Adrenal gland (tissue), 12 donors: ENCODE measurements around the gene ACAD9. TPM values are rescaled to one million over a fixed set of nuclear protein-coding genes. Genes with fewer than 3 reads are reported as not detected.

Experiments
- DNase-seq, 7 donors: peaks; one replicate each; pipeline ENCODE4 v3.0.0-alpha.2; 2019 to 2020
- H3K27ac ChIP-seq, 5 donors: fragments of 200-600 bp; sonication (generic) in 4 of 5; 1 replicate in 3 of 5; 2 replicates in 2 of 5; pipeline versions ENCODE4 v1.5.1 to v1.8.0; 2016 to 2020; ENCODE audit warnings: mild to moderate bottlenecking in 1 of 5
- H3K27me3 ChIP-seq: fragments of 200-600 bp; 2 replicates; pipeline ENCODE4 v1.8.0; 2021
- H3K36me3 ChIP-seq, 2 donors: fragments of 200-600 bp; replicated peaks in 1 of 2; 1 replicate in 1 of 2; 2 replicates in 1 of 2; pipeline versions ENCODE4 v1.5.1 to v1.8.0; 2018 to 2022
- H3K4me1 ChIP-seq, 2 donors: fragments of 200-600 bp; replicated peaks in 1 of 2; 1 replicate in 1 of 2; 2 replicates in 1 of 2; pipeline versions ENCODE4 v1.5.1 to v1.8.0; 2018 to 2021
- H3K4me3 ChIP-seq, 4 donors: fragments of 200-600 bp; sonication (generic) in 3 of 4; one replicate each; pipeline ENCODE4 v1.5.1; 2016 to 2018
- H3K9me3 ChIP-seq, 3 donors: fragments of 200-600 bp; sonication (generic) in 1 of 3; replicated peaks in 1 of 3; 1 replicate in 2 of 3; 2 replicates in 1 of 3; pipeline versions ENCODE4 v1.5.1 to v1.8.0; 2016 to 2021
- POLR2A ChIP-seq, 2 donors: fragments of 450-650 bp; IDR thresholded peaks; one replicate each; pipeline ENCODE4 v1.6.1; 2017; ENCODE audit warnings: antibody characterized with exemption in 2 of 2, mild to moderate bottlenecking in 2 of 2, moderate library complexity in 1 of 2
- WGBS, 4 donors: extraction: QIAGEN DNeasy Blood & Tissue Kit in 2 of 4; methylation state at CpG; one replicate each; pipeline versions ENCODE4 v1.1.5 to v1.1.7; 2013 to 2017; 5-methylcytosine and 5-hydroxymethylcytosine counted together
- intact Hi-C, 2 donors: fragments of 100-400 bp; cut with DNase I; formaldehyde crosslinking; loops; one replicate each; pipeline versions ENCODE4 v1.14.1 to v1.15.0; 2022 to 2023
- polyA plus RNA-seq, 3 donors: library from polyadenylated mRNA; stranded (reverse); fragments of 200-250 nt in 2 of 3; fragments of 350-450 nt in 1 of 3; fragmentation: Illumina TruSeq in 1 of 3; extraction: RNeasy Lipid Tissue Mini Kit (QIAGEN cat#74804) in 1 of 3; gene quantifications; one replicate each; pipeline ENCODE4 v1.2.3, GENCODE V29; 2013 to 2014
- total RNA-seq, 9 donors: library from RNA; depleted of rRNA in 4 of 9; stranded (reverse); fragments of >200 nt in 4 of 9; fragments of 120-200 nt in 1 of 9; fragmentation: NEBNext Ultra II Directional in 1 of 9; extraction: Animal tissue kit (Norgen Biotek cat#: 25700) in 1 of 9; gene quantifications; one replicate each; pipeline versions ENCODE4 v1.1.0 to v1.2.4, GENCODE V29; 2013 to 2023
- TF ChIP-seq, protein P1 (sequence below), 6 experiments: fragments of 450-650 bp in 4 of 6; fragments of 200-600 bp in 2 of 6; sonication (generic) in 1 of 6; IDR thresholded peaks; 1 replicate in 5 of 6; 2 replicates in 1 of 6; pipeline versions ENCODE4 v1.5.1 to v1.8.0; 2016 to 2021; ENCODE audit warnings: antibody characterized with exemption in 6 of 6, mild to moderate bottlenecking in 2 of 6, moderate library complexity in 1 of 6
- donor health status: healthy with polysubstance abuse.
- donor health status: Bipolar disorder and iron deficiency.
- donor health status: DM: yes; HTN: yes; CAD: no.
- donor health status: DM: no; HTN: no; CAD: no.
- donor health status: DM: no; HTN: no; CAD: no.
- donor health status: DM: yes; HTN: yes; CAD: no.

Gene ACAD9
- total and polyA plus RNA-seq, 12 donors = 39.1 to 68.0 (median 51.6) TPM

DNA sequence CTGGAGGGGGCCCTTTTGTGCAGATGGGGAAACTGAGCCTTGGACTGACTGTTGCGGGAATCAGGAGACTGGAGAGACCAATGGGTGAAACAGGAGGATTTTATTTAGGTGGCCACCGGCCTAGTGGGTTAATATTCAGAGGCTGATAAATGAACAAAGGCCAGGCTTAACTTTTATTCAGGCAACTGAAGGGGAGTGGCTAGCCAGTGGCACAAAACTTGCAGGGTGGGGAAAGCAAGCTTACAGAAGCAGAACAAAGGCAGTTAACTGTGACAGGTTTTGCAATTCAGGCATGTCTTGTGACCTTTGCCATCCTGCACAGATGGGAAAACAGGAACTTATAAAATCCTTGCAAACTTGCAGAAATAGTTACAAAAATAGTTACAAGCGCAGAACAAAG, 24.9 kb upstream of the ACAD9 start:
- TF ChIP-seq POLR2A (IDR thresholded peaks at IDR 0.05) = no peak
- TF ChIP-seq, protein P1, sequence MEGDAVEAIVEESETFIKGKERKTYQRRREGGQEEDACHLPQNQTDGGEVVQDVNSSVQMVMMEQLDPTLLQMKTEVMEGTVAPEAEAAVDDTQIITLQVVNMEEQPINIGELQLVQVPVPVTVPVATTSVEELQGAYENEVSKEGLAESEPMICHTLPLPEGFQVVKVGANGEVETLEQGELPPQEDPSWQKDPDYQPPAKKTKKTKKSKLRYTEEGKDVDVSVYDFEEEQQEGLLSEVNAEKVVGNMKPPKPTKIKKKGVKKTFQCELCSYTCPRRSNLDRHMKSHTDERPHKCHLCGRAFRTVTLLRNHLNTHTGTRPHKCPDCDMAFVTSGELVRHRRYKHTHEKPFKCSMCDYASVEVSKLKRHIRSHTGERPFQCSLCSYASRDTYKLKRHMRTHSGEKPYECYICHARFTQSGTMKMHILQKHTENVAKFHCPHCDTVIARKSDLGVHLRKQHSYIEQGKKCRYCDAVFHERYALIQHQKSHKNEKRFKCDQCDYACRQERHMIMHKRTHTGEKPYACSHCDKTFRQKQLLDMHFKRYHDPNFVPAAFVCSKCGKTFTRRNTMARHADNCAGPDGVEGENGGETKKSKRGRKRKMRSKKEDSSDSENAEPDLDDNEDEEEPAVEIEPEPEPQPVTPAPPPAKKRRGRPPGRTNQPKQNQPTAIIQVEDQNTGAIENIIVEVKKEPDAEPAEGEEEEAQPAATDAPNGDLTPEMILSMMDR (IDR thresholded peaks at IDR 0.05) = no peak
- Histone ChIP-seq H3K9me3 (peaks cover 0 to 17% (median 0%) of the 10 kb centered on the region in 3 donors), H3K4me3 (no peak overlapping the region), H3K4me1 (no peaks in the 10 kb centered on the region), H3K27ac (peak overlapping the region in 1 of 5 donors; percentile 37), H3K27me3 (no peaks in the 10 kb centered on the region), H3K36me3 (no peaks in the 10 kb centered on the region)
- 81 to 92% (median 85%) methylated on average over 3 of the region's 3 CpGs for WGBS, 4 donors
- DNase-seq = peak in 2 of 7 donors; percentile 18 to 49
- intact Hi-C loops = no loop called here

DNA sequence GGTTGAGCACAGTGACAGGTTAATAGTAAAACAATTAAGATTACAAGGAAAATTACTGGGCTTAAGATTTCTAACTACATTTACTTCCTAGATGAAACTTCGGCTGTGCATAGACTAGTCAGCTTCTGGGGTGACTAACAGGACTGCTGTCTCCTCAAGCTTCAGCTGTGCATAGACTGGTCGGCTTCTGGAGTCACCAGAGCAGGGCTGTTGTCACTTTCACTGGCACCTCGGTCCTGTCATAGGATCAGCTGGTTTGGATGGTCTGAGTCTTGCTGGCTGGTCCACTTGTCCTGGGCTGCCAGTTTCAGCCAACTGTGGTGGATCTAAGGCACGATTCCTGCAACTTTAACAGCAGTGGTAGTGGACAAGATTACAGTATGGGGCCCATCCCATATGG, 23.9 kb upstream of the ACAD9 start:
- Histone ChIP-seq H3K27ac (no peak overlapping the region), H3K9me3 (peaks cover 0 to 26% (median 0%) of the 10 kb centered on the region in 3 donors), H3K27me3 (no peaks in the 10 kb centered on the region), H3K4me1 (no peaks in the 10 kb centered on the region), H3K4me3 (no peak overlapping the region), H3K36me3 (no peaks in the 10 kb centered on the region)
- intact Hi-C loops = no loop called here
- TF ChIP-seq POLR2A (IDR thresholded peaks at IDR 0.05) = no peak
- TF ChIP-seq, protein P1 (IDR thresholded peaks at IDR 0.05) = no peak
- 63 to 92% (median 76%) methylated on average over 1 to 4 of the region's 4 CpGs for WGBS, 4 donors
- no peak for DNase-seq

DNA sequence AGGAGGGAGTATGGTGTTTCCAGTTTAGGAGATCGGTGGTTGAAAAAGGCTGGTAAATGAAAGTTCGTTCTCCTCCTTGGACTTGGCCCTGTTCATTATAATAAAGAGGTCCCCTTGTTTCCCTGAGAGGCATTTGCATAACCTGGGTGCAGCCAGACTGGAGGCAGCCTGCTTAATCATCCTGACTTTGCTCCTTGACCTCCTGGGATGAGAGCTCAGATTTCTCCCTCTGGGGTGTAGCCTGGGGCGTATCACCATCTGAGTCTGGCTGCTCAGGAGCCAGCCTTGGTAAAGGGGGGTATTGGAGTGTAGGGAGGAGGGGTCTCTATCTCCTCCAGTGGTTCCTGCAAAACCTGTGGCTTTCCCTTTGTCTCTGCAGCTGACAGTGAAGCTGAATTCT, 21.3 kb upstream of the ACAD9 start:
- Histone ChIP-seq H3K27me3 (no peaks in the 10 kb centered on the region), H3K9me3 (peaks cover 0 to 26% (median 0%) of the 10 kb centered on the region in 3 donors), H3K27ac (no peak overlapping the region), H3K36me3 (no peaks in the 10 kb centered on the region), H3K4me1 (no peaks in the 10 kb centered on the region), H3K4me3 (no peak overlapping the region)
- intact Hi-C loops = no loop called here
- no peak for DNase-seq
- WGBS, 4 donors = 72 to 92% (median 88%) methylated on average over 2 to 3 of the region's 3 CpGs
- no peak for TF ChIP-seq POLR2A (IDR thresholded peaks at IDR 0.05)
- TF ChIP-seq, protein P1 (IDR thresholded peaks at IDR 0.05) = no peak

DNA sequence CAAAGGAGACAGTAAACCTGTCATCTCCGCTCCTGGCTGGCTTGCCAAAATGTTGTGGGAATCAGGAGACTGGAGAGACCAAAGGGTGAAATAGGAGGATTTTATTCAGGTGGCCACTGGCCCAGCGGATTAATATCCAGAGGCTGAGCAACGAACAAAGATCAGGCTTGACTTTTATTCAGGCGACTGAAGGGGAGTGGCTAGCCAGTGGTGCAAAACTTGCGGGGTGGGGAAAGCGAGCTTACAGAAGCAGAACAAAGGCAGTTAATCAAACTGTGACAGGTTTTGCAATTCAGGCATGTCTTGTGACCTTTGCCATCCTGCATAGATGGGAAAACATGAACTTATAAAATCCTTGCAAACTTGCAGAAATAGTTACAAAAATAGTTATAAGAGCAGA, 19.8 kb upstream of the ACAD9 start:
- H3K27ac ChIP-seq = no peak overlapping the region
- TF ChIP-seq POLR2A (IDR thresholded peaks at IDR 0.05) = no peak
- TF ChIP-seq, protein P1 (IDR thresholded peaks at IDR 0.05) = no peak
- H3K27me3 ChIP-seq = no peaks in the 10 kb centered on the region
- intact Hi-C loops = no loop called here
- no peak for DNase-seq
- 80 to 88% (median 86%) methylated on average over 6 of the region's 6 CpGs for WGBS, 4 donors
- no peak overlapping the region for H3K4me3 ChIP-seq
- peaks cover 0 to 23% (median 0%) of the 10 kb centered on the region in 3 donors for H3K9me3 ChIP-seq
- no peaks in the 10 kb centered on the region for H3K4me1 ChIP-seq
- H3K36me3 ChIP-seq = no peaks in the 10 kb centered on the region
